Activated CD8-positive, alpha-beta T cell treated with anti-CD3 and anti-CD28 coated beads, Interleukin-2, amount 10 ng/mL, durations not matched to agents 7 days and 5 days (primary cell): Measurements from ENCODE around the gene VSIG8. TPM values are rescaled to one million over a fixed set of nuclear protein-coding genes. Genes with fewer than 3 reads are reported as not detected.

Source experiments
- ATAC-seq: fragments of 150-1000 bp; cut with Tn5 transposase; one replicate; pipeline ENCODE4 v1.10.0; 2021; ENCODE audit warnings: moderate library complexity
- CTCF ChIA-PET: fragments of 350-600 bp; sonication (Branson Sonifier 250); formaldehyde crosslinking; loops from one replicate; lab custom pipeline; 2021; ENCODE audit warnings: antibody characterized with exemption; lab: Charles Lee
- POLR2A ChIA-PET: fragments of 350-600 bp; sonication (Branson Sonifier 250); formaldehyde crosslinking; loops from one replicate; lab custom pipeline; 2021; ENCODE audit warnings: antibody characterized with exemption; lab: Charles Lee
- DNase-seq: peaks from one replicate; pipeline ENCODE4 v3.0.0-alpha.2; 2020
- H3K27ac Mint-ChIP-seq: one replicate; pipeline ENCODE4 v1.8.0; 2021; ENCODE audit warnings: mild to moderate bottlenecking, mixed read lengths
- H3K27me3 Mint-ChIP-seq: one replicate; pipeline ENCODE4 v1.8.0; 2021; ENCODE audit warnings: low read depth, mixed read lengths
- H3K36me3 Mint-ChIP-seq: one replicate; pipeline ENCODE4 v1.8.0; 2021; ENCODE audit warnings: low read depth, mixed read lengths
- H3K4me1 Mint-ChIP-seq: one replicate; pipeline ENCODE4 v1.8.0; 2021; ENCODE audit warnings: low read depth, mixed read lengths
- H3K4me3 Mint-ChIP-seq: one replicate; pipeline ENCODE4 v1.8.0; 2021; ENCODE audit warnings: mild to moderate bottlenecking, mixed read lengths
- H3K9me3 Mint-ChIP-seq: one replicate; pipeline ENCODE4 v1.8.0; 2022; ENCODE audit warnings: mixed read lengths; ENCODE audit not compliant: insufficient read depth
- total RNA-seq, 2 experiments: library from RNA; stranded (reverse); gene quantifications; one replicate each; pipeline ENCODE4 v1.2.3, GENCODE V29; 2021

VSIG8 gene
- total RNA-seq, 2 experiments from 2014 or later, result not detected

GRCh38 chr1:159883134-159883533 lies 20.7 kb upstream of the VSIG8 start:
- no peaks in the 10 kb centered on the region for H3K36me3 Mint-ChIP-seq
- no peak for ATAC-seq
- no peak for DNase-seq
- ChIA-PET CTCF (interaction anchor here (19.2 kb wide), 1 partner anchor 81 kb away, joined by 483 read pairs; the partner anchor contains the start of gene FCRL6), POLR2A (interaction anchor here (1.4 kb wide), 1 partner anchor 40 kb away, joined by 3 read pairs; no protein-coding TSS in a partner anchor)
- H3K27ac Mint-ChIP-seq, result no peak overlapping the region
- no peak overlapping the region for H3K4me3 Mint-ChIP-seq
- H3K4me1 Mint-ChIP-seq, result no peaks in the 10 kb centered on the region
- H3K9me3 Mint-ChIP-seq, result no peaks in the 10 kb centered on the region
- H3K27me3 Mint-ChIP-seq, result peaks cover 3% of the 10 kb centered on the region

GRCh38 chr1:159882527-159882862 lies 20.0 kb upstream of the VSIG8 start:
- no peak for ATAC-seq
- ChIA-PET CTCF (interaction anchor here (0.7 to 19.2 kb wide), 3 partner anchors 9 to 80 kb away, joined by 3 to 483 read pairs (median 5); partner anchors contain the start of gene FCRL6), POLR2A (interaction anchor here (1.4 kb wide), 1 partner anchor 41 kb away, joined by 3 read pairs; no protein-coding TSS in a partner anchor)
- Mint-ChIP-seq H3K27ac (no peak overlapping the region), H3K4me1 (no peaks in the 10 kb centered on the region), H3K4me3 (no peak overlapping the region), H3K36me3 (no peaks in the 10 kb centered on the region), H3K27me3 (peaks cover 3% of the 10 kb centered on the region), H3K9me3 (no peaks in the 10 kb centered on the region)
- no peak for DNase-seq

GRCh38 chr1:159881622-159882526 lies 19.4 kb upstream of the VSIG8 start:
- CTCF ChIA-PET, result interaction anchor here (0.7 to 19.2 kb wide), 3 partner anchors 9 to 80 kb away, joined by 3 to 483 read pairs (median 5); partner anchors contain the start of gene FCRL6
- no peaks in the 10 kb centered on the region for H3K4me1 Mint-ChIP-seq
- ATAC-seq, result no peak
- H3K27me3 Mint-ChIP-seq, result peaks cover 3% of the 10 kb centered on the region
- no peaks in the 10 kb centered on the region for H3K9me3 Mint-ChIP-seq
- H3K36me3 Mint-ChIP-seq, result no peaks in the 10 kb centered on the region
- no peak overlapping the region for H3K4me3 Mint-ChIP-seq
- H3K27ac Mint-ChIP-seq, result no peak overlapping the region
- no peak for DNase-seq
- POLR2A ChIA-PET, result interaction anchor here (1.4 to 1.5 kb wide), 2 partner anchors 42 to 43 kb away, joined by 3 to 5 read pairs; no protein-coding TSS in a partner anchor

- Mint-ChIP-seq H3K4me1 (no peaks in the 10 kb centered on the region), H3K36me3 (no peaks in the 10 kb centered on the region), H3K27ac (no peak overlapping the region), H3K9me3 (no peaks in the 10 kb centered on the region), H3K4me3 (no peak overlapping the region), H3K27me3 (peaks cover 12% of the 10 kb centered on the region)
- ChIA-PET POLR2A (interaction anchor here (1.0 to 1.5 kb wide), 2 partner anchors 12 to 44 kb away, joined by 3 to 5 read pairs; no protein-coding TSS in a partner anchor), CTCF (interaction anchor here (0.5 to 19.2 kb wide), 7 partner anchors 9 to 526 kb away, joined by 3 to 483 read pairs (median 3); partner anchors contain the start of gene FCRL6)
- ATAC-seq, result no peak
- no peak for DNase-seq
Measured at GRCh38 chr1:159880430-159880829, 18.0 kb upstream of the VSIG8 start.

GRCh38 chr1:159879977-159880376 lies 17.5 kb upstream of the VSIG8 start:
- Mint-ChIP-seq H3K4me1 (no peaks in the 10 kb centered on the region), H3K9me3 (no peaks in the 10 kb centered on the region), H3K27ac (no peak overlapping the region), H3K36me3 (no peaks in the 10 kb centered on the region), H3K27me3 (peaks cover 12% of the 10 kb centered on the region), H3K4me3 (no peak overlapping the region)
- ATAC-seq (no peak), DNase-seq (no peak)
- POLR2A ChIA-PET, result interaction anchor here (1.5 kb wide), 1 partner anchor 44 kb away, joined by 5 read pairs; no protein-coding TSS in a partner anchor
- CTCF ChIA-PET, result interaction anchor here (1.0 to 19.2 kb wide), 5 partner anchors 9 to 78 kb away, joined by 3 to 483 read pairs (median 10); partner anchors contain the start of gene FCRL6

GRCh38 chr1:159879136-159879535 lies 16.7 kb upstream of the VSIG8 start:
- H3K27ac Mint-ChIP-seq, result no peak overlapping the region
- ChIA-PET CTCF (interaction anchor here (1.5 to 19.2 kb wide), 4 partner anchors 11 to 77 kb away, joined by 5 to 483 read pairs (median 16); partner anchors contain the start of gene FCRL6), POLR2A (no interaction called here)
- no peak for DNase-seq
- H3K27me3 Mint-ChIP-seq, result peaks cover 11% of the 10 kb centered on the region
- H3K4me3 Mint-ChIP-seq, result no peak overlapping the region
- H3K4me1 Mint-ChIP-seq, result no peaks in the 10 kb centered on the region
- H3K9me3 Mint-ChIP-seq, result no peaks in the 10 kb centered on the region
- no peak for ATAC-seq
- no peaks in the 10 kb centered on the region for H3K36me3 Mint-ChIP-seq

GRCh38 chr1:159877695-159878444 lies 15.4 kb upstream of the VSIG8 start:
- Mint-ChIP-seq H3K4me1 (no peaks in the 10 kb centered on the region), H3K36me3 (no peaks in the 10 kb centered on the region), H3K4me3 (no peak overlapping the region), H3K9me3 (no peaks in the 10 kb centered on the region), H3K27ac (no peak overlapping the region), H3K27me3 (peaks cover 12% of the 10 kb centered on the region)
- DNase-seq, result no peak
- ChIA-PET CTCF (interaction anchor here (0.9 to 3.3 kb wide), 4 partner anchors 12 to 129 kb away, joined by 3 to 21 read pairs (median 8); no protein-coding TSS in a partner anchor), POLR2A (no interaction called here)
- no peak for ATAC-seq

- CTCF ChIA-PET, result interaction anchor here (1.4 to 2.0 kb wide), 2 partner anchors 20 to 134 kb away, joined by 5 read pairs; no protein-coding TSS in a partner anchor
- H3K4me3 Mint-ChIP-seq, result no peak overlapping the region
- peaks cover 11% of the 10 kb centered on the region for H3K4me1 Mint-ChIP-seq
- no peaks in the 10 kb centered on the region for H3K36me3 Mint-ChIP-seq
- POLR2A ChIA-PET, result interaction anchor here (0.5 kb wide), 1 partner anchor 59 kb away, joined by 3 read pairs; no protein-coding TSS in a partner anchor
- no peaks in the 10 kb centered on the region for H3K9me3 Mint-ChIP-seq
- H3K27ac Mint-ChIP-seq, result no peak overlapping the region
- no peak for ATAC-seq
- DNase-seq, result no peak
- H3K27me3 Mint-ChIP-seq, result peaks cover 23% of the 10 kb centered on the region
Measured at GRCh38 chr1:159873530-159874143, 11.2 kb upstream of the VSIG8 start.

- ATAC-seq (no peak), DNase-seq (no peak)
- no peak overlapping the region for H3K4me3 Mint-ChIP-seq
- CTCF ChIA-PET, result interaction anchor here (1.0 kb wide), 2 partner anchors 45 to 77 kb away, joined by 3 to 4 read pairs; no protein-coding TSS in a partner anchor
- H3K27ac Mint-ChIP-seq, result no peak overlapping the region
- peaks cover 23% of the 10 kb centered on the region for H3K27me3 Mint-ChIP-seq
- H3K9me3 Mint-ChIP-seq, result no peaks in the 10 kb centered on the region
- POLR2A ChIA-PET, result no interaction called here
- peaks cover 13% of the 10 kb centered on the region for H3K4me1 Mint-ChIP-seq
- H3K36me3 Mint-ChIP-seq, result no peaks in the 10 kb centered on the region
Measured at GRCh38 chr1:159872891-159873290, 10.4 kb upstream of the VSIG8 start.

GRCh38 chr1:159870704-159871103 lies 8.2 kb upstream of the VSIG8 start:
- no peaks in the 10 kb centered on the region for H3K9me3 Mint-ChIP-seq
- CTCF ChIA-PET, result interaction anchor here (1.1 to 4.7 kb wide), 3 partner anchors 10 to 67 kb away, joined by 3 to 35 read pairs (median 3); no protein-coding TSS in a partner anchor
- ATAC-seq (no peak), DNase-seq (no peak)
- H3K36me3 Mint-ChIP-seq, result no peaks in the 10 kb centered on the region
- no peak overlapping the region for H3K27ac Mint-ChIP-seq
- POLR2A ChIA-PET, result interaction anchor here (0.8 to 1.4 kb wide), 2 partner anchors 44 to 53 kb away, joined by 3 read pairs; partner anchors contain the start of gene SLAMF8
- peaks cover 24% of the 10 kb centered on the region for H3K4me1 Mint-ChIP-seq
- no peak overlapping the region for H3K4me3 Mint-ChIP-seq
- H3K27me3 Mint-ChIP-seq, result peaks cover 23% of the 10 kb centered on the region
